HepG2 (cell line): Measurements from ENCODE around the gene UAP1L1. TPM values are rescaled to one million over a fixed set of nuclear protein-coding genes. Genes with fewer than 3 reads are reported as not detected.

Source experiments
- ARNT ChIP-seq: fragments of 450-650 bp; IDR thresholded peaks from 2 replicates; pipeline ENCODE4 v1.6.1; 2017
- MEF2D ChIP-seq: sonication (generic); formaldehyde crosslinking; IDR thresholded peaks from 2 replicates; pipeline ENCODE4 v1.5.1; 2020; ENCODE audit warnings: mild to moderate bottlenecking, missing genetic modification reagents
- RERE ChIP-seq: IDR thresholded peaks from 2 replicates; pipeline ENCODE4 v1.6.1; 2016; ENCODE audit warnings: low read depth, missing genetic modification reagents, missing compliant biosample characterization
- SALL2 ChIP-seq: sonication (generic); formaldehyde crosslinking; IDR thresholded peaks from 2 replicates; pipeline ENCODE4 v1.8.1; 2023; ENCODE audit warnings: mild to moderate bottlenecking, missing genetic modification reagents, inconsistent platforms
- TBP ChIP-seq: sonication (generic); formaldehyde crosslinking; IDR thresholded peaks from 2 replicates; pipeline ENCODE4 v1.5.0; 2020; ENCODE audit warnings: missing genetic modification reagents
- WIZ ChIP-seq: sonication (generic); formaldehyde crosslinking; IDR thresholded peaks from 2 replicates; pipeline ENCODE4 v1.5.1; 2020; ENCODE audit warnings: mild to moderate bottlenecking, missing genetic modification reagents
- ZBTB34 ChIP-seq: sonication (generic); formaldehyde crosslinking; IDR thresholded peaks from 2 replicates; pipeline ENCODE4 v1.8.0; 2022; ENCODE audit warnings: mild to moderate bottlenecking, missing genetic modification reagents
- ZC3H13 ChIP-seq: sonication (generic); formaldehyde crosslinking; IDR thresholded peaks from 2 replicates; pipeline ENCODE4 v1.8.1; 2023; ENCODE audit warnings: mild to moderate bottlenecking, missing genetic modification reagents, moderate library complexity
- ZKSCAN1 ChIP-seq: fragments of 150-350 bp; IDR thresholded peaks from 2 replicates; pipeline ENCODE4 v1.6.1; 2014; ENCODE audit warnings: low read length
- ZKSCAN8 ChIP-seq: IDR thresholded peaks from 2 replicates; pipeline ENCODE4 v1.6.1; 2016; ENCODE audit warnings: borderline replicate concordance, missing genetic modification reagents, missing compliant biosample characterization
- ZNF10 ChIP-seq: sonication (generic); formaldehyde crosslinking; IDR thresholded peaks from 2 replicates; pipeline ENCODE4 v1.4.0; 2020; ENCODE audit warnings: mild to moderate bottlenecking, low read depth, missing genetic modification reagents, borderline replicate concordance
- ZNF292 ChIP-seq: sonication (generic); formaldehyde crosslinking; IDR thresholded peaks from 2 replicates; pipeline ENCODE4 v1.8.1; 2022; ENCODE audit warnings: mild to moderate bottlenecking, low read depth, missing genetic modification reagents, borderline replicate concordance
- ZNF354B ChIP-seq: sonication (generic); formaldehyde crosslinking; IDR thresholded peaks from 2 replicates; pipeline ENCODE4 v1.8.0; 2022; ENCODE audit warnings: mild to moderate bottlenecking, missing genetic modification reagents
- ZNF556 ChIP-seq: sonication (generic); formaldehyde crosslinking; IDR thresholded peaks from 2 replicates; pipeline ENCODE4 v1.4.0; 2020; ENCODE audit warnings: mild to moderate bottlenecking, missing genetic modification reagents, borderline replicate concordance
- ZNF629 ChIP-seq: sonication (generic); formaldehyde crosslinking; conservative IDR thresholded peaks from 2 replicates; pipeline ENCODE4 v1.5.0; 2020; ENCODE audit warnings: missing genetic modification reagents
- ZNF674 ChIP-seq: sonication (generic); formaldehyde crosslinking; IDR thresholded peaks from 2 replicates; pipeline ENCODE4 v1.5.0; 2020; ENCODE audit warnings: low read depth, mild to moderate bottlenecking, missing genetic modification reagents
- polyA plus RNA-seq, 8 experiments: library from polyadenylated mRNA; depleted of rRNA in 3 of 8; stranded (reverse) in 7 of 8; unstranded in 1 of 8; fragments of >200 nt; fragmentation: Illumina TruSeq in 4 of 8; extraction: Trizol in 4 of 8; gene quantifications; 2 replicates each; pipeline versions ENCODE4 v1.2.1 to v1.2.3, GENCODE V29; 2011 to 2016; ENCODE audit warnings: low read depth in 4 of 8, missing spikeins in 1 of 8, mixed read lengths in 1 of 8; ENCODE audit not compliant: insufficient read depth in 1 of 8
- total RNA-seq, 5 experiments: library from RNA; depleted of rRNA; stranded (reverse); fragments of >200 nt; fragmentation: Illumina TruSeq; extraction: Trizol; gene quantifications; 2 replicates each; pipeline ENCODE4 v1.2.3, GENCODE V29; 2016; ENCODE audit warnings: low read depth in 1 of 5
- TF ChIP-seq, protein P1 (sequence below): sonication (generic); formaldehyde crosslinking; IDR thresholded peaks from 2 replicates; pipeline ENCODE4 v1.8.0; 2022; ENCODE audit warnings: mild to moderate bottlenecking, missing genetic modification reagents, borderline replicate concordance
- TF ChIP-seq, protein P2 (sequence below): sonication (generic); formaldehyde crosslinking; conservative IDR thresholded peaks from 2 replicates; pipeline ENCODE4 v1.4.0; 2020; ENCODE audit warnings: missing genetic modification reagents
- TF ChIP-seq, protein P3 (sequence below): sonication (generic); formaldehyde crosslinking; IDR thresholded peaks from 2 replicates; pipeline ENCODE4 v1.4.0; 2020; ENCODE audit warnings: missing genetic modification reagents

UAP1L1 gene
- total and polyA plus RNA-seq, 2 of the 13 experiments (the other 11 are each of a cell fraction or from before 2014, with no cell fraction given) = 5.4 to 6.4 TPM

DNA sequence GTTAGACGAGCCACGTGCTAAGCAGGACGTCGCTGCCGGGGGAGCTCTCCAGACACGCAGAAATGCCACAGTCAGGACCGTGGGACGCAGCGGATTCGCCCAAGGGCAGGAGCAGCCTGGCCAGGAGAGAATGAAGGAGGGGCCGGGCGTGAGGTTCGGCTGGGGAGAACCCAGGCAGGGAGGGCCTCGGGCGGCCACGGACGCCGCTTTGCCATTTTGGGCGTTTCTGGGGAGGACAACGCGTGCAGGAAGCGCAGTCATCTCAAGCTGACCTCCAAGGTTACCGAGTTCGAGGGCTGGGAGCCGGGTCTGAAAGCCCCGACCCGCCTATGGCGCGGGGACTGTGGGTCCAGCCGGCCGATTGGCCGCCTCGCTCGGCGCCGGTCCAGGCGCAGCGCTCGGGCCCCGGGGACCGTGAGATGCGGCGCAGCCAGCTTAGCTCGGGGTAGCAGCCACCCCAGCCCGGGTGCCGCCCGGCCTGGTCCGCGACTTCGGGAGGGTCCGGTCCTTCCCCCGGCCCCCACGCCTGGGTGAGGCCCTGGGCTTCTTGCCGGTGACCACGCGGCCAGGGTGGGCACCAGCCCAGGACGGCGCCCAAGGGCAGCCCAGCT, 8.7 kb downstream of the UAP1L1 start (continued):
- TF ChIP-seq SALL2 (CRISPR knock-in tag) = no peak
- TF ChIP-seq MEF2D (CRISPR knock-in tag) = no peak; the same call in 1 of the 2 replicates
- no peak; the same call in 1 of the 2 replicates for TF ChIP-seq RERE (CRISPR knock-in tag)
- TF ChIP-seq ZNF674 (CRISPR knock-in tag) = no peak; the same call in 1 of the 2 replicates
- TF ChIP-seq ZNF629 (CRISPR knock-in tag) = no peak
- no peak for TF ChIP-seq ZNF10 (CRISPR knock-in tag)
- TF ChIP-seq, protein P1, sequence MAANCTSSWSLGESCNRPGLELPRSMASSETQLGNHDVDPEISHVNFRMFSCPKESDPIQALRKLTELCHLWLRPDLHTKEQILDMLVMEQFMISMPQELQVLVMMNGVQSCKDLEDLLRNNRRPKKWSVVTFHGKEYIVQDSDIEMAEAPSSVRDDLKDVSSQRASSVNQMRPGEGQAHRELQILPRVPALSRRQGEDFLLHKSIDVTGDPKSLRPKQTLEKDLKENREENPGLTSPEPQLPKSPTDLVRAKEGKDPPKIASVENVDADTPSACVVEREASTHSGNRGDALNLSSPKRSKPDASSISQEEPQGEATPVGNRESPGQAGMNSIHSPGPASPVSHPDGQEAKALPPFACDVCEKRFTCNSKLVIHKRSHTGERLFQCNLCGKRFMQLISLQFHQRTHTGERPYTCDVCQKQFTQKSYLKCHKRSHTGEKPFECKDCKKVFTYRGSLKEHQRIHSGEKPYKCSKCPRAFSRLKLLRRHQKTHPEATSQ (CRISPR knock-in tag) = 0 out of 2 replicates have a peak, but pooled peaks have one; percentile 53
- TF ChIP-seq ZC3H13 (CRISPR knock-in tag) = peak; percentile 48; the same call in 1 of the 2 replicates
- no peak for TF ChIP-seq ZKSCAN8 (CRISPR knock-in tag)
- 0 out of 2 replicates have a peak, but pooled peaks have one; percentile 34 for TF ChIP-seq ZBTB34 (CRISPR knock-in tag)
- TF ChIP-seq, protein P2, sequence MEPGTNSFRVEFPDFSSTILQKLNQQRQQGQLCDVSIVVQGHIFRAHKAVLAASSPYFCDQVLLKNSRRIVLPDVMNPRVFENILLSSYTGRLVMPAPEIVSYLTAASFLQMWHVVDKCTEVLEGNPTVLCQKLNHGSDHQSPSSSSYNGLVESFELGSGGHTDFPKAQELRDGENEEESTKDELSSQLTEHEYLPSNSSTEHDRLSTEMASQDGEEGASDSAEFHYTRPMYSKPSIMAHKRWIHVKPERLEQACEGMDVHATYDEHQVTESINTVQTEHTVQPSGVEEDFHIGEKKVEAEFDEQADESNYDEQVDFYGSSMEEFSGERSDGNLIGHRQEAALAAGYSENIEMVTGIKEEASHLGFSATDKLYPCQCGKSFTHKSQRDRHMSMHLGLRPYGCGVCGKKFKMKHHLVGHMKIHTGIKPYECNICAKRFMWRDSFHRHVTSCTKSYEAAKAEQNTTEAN (CRISPR knock-in tag) = 0 out of 2 replicates have a peak, but pooled peaks have one; percentile 17
- TF ChIP-seq ZNF292 = no peak
- peak; percentile 67; the same call in 1 of the 2 replicates for TF ChIP-seq ZNF556
- TF ChIP-seq ZNF354B (CRISPR knock-in tag) = 0 out of 2 replicates have a peak, but pooled peaks have one; percentile 57
- no peak for TF ChIP-seq ARNT
- TF ChIP-seq WIZ (CRISPR knock-in tag) = no peak
- TF ChIP-seq, protein P3, sequence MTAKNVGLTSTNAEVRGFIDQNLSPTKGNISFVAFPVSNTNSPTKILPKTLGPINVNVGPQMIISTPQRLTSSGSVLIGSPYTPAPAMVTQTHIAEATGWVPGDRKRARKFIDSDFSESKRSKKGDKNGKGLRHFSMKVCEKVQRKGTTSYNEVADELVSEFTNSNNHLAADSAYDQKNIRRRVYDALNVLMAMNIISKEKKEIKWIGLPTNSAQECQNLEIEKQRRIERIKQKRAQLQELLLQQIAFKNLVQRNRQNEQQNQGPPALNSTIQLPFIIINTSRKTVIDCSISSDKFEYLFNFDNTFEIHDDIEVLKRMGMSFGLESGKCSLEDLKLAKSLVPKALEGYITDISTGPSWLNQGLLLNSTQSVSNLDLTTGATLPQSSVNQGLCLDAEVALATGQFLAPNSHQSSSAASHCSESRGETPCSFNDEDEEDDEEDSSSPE (CRISPR knock-in tag) = no peak
- no peak for TF ChIP-seq TBP (CRISPR knock-in tag)
- no peak for TF ChIP-seq ZKSCAN1
